ENCODE results near the gene GET4.

DNA sequence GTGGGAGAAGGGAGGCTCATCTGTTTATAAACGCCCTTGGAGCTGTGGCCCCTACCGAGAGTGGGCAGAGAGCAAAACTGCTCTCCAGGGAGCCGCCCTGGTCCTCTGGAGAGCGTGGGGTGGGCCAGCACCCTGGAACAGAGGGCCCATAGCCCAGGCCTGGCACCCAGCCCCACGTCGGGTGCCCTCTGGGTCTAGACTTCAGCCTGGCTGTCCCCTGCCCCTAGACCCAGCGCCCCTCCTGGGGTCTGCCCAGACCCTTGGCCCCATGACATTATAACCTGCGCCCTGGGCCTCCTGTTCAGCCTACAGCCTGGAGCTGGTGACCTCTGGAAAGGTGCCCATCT is 24.7 kb downstream of the GET4 start:
- TF ChIP-seq, protein P1, sequence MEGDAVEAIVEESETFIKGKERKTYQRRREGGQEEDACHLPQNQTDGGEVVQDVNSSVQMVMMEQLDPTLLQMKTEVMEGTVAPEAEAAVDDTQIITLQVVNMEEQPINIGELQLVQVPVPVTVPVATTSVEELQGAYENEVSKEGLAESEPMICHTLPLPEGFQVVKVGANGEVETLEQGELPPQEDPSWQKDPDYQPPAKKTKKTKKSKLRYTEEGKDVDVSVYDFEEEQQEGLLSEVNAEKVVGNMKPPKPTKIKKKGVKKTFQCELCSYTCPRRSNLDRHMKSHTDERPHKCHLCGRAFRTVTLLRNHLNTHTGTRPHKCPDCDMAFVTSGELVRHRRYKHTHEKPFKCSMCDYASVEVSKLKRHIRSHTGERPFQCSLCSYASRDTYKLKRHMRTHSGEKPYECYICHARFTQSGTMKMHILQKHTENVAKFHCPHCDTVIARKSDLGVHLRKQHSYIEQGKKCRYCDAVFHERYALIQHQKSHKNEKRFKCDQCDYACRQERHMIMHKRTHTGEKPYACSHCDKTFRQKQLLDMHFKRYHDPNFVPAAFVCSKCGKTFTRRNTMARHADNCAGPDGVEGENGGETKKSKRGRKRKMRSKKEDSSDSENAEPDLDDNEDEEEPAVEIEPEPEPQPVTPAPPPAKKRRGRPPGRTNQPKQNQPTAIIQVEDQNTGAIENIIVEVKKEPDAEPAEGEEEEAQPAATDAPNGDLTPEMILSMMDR (IDR thresholded peaks at IDR 0.05), result no peak
- no peak for TF ChIP-seq POLR2A (IDR thresholded peaks at IDR 0.05)

All from right lobe of liver (tissue), 4 donors.